Stomach (tissue), 9 donors: Measurements from ENCODE around the gene HLCS. TPM values are rescaled to one million over a fixed set of nuclear protein-coding genes. Genes with fewer than 3 reads are reported as not detected.
A peak's percentile ranks its signal among the peaks of the same experiment; 100 is the strongest.

Experiments used
- DNase-seq, 2 donors: peaks; one replicate each; pipeline versions ENCODE4 v3.0.0 to v3.0.0-alpha.2; 2013 to 2019
- H3K27ac ChIP-seq, 5 donors: fragments of 200-600 bp in 4 of 5; sonication (generic) in 4 of 5; one replicate each; pipeline ENCODE4 v1.5.1; 2013 to 2019; ENCODE audit warnings: mild to moderate bottlenecking in 1 of 5, moderate library complexity in 1 of 5
- H3K27me3 ChIP-seq, 3 donors: fragments of 200-600 bp; sonication (generic); one replicate each; pipeline ENCODE4 v1.5.1; 2017 to 2019; ENCODE audit warnings: mixed run types in 1 of 3
- H3K36me3 ChIP-seq, 4 donors: fragments of 200-600 bp; sonication (generic); 1 replicate in 3 of 4; 2 replicates in 1 of 4; pipeline ENCODE4 v1.5.1; 2016 to 2019
- H3K4me1 ChIP-seq, 4 donors: fragments of 200-600 bp; sonication (generic); one replicate each; pipeline ENCODE4 v1.5.1; 2016 to 2019
- H3K4me3 ChIP-seq, 4 donors: fragments of 200-600 bp; sonication (generic) in 3 of 4; one replicate each; pipeline ENCODE4 v1.5.1; 2016 to 2019; ENCODE audit warnings: mild to moderate bottlenecking in 1 of 4
- H3K9me3 ChIP-seq, 4 donors: fragments of 200-600 bp; sonication (generic); one replicate each; pipeline ENCODE4 v1.5.1; 2016 to 2019
- EP300 ChIP-seq: sonication (generic); formaldehyde crosslinking; IDR thresholded peaks from one replicate; pipeline ENCODE4 v1.6.1; 2017; ENCODE audit warnings: antibody characterized with exemption
- POLR2A ChIP-seq, 4 donors: fragments of 450-650 bp; IDR thresholded peaks; one replicate each; pipeline ENCODE4 v1.6.1; 2016; ENCODE audit warnings: antibody characterized with exemption in 4 of 4, control low read depth in 2 of 4, mild to moderate bottlenecking in 1 of 4, moderate library complexity in 1 of 4
- POLR2AphosphoS5 ChIP-seq, 3 donors: sonication (generic); formaldehyde crosslinking; IDR thresholded peaks; one replicate each; pipeline ENCODE4 v1.6.1; 2016; ENCODE audit warnings: antibody characterized with exemption in 3 of 3
- WGBS, 5 donors: extraction: QIAGEN DNeasy Blood & Tissue Kit in 3 of 5; methylation state at CpG; one replicate each; pipeline versions ENCODE4 v1.1.5 to v1.1.7; 2013 to 2018; 5-methylcytosine and 5-hydroxymethylcytosine counted together
- intact Hi-C: fragments of 100-400 bp; cut with DNase I; formaldehyde crosslinking; loops from one replicate; pipeline ENCODE4 v1.15.1; 2023; ENCODE audit warnings: low total_unique reads
- polyA plus RNA-seq, 3 donors: library from polyadenylated mRNA; stranded (reverse); fragments of 200-250 nt; gene quantifications; one replicate each; pipeline ENCODE4 v1.2.3, GENCODE V29; 2013
- total RNA-seq, 5 donors: library from RNA; depleted of rRNA; stranded (reverse); fragments of >200 nt; gene quantifications; one replicate each; pipeline versions ENCODE4 v1.1.0 to v1.2.3, GENCODE V29; 2014 to 2016
- TF ChIP-seq, protein P1 (sequence below), 7 experiments: fragments of 450-650 bp in 4 of 7; fragments of 200-600 bp in 3 of 7; sonication (generic) in 3 of 7; IDR thresholded peaks; one replicate each; pipeline ENCODE4 v1.5.1; 2016 to 2019; ENCODE audit warnings: antibody characterized with exemption in 7 of 7, control low read depth in 2 of 7, mild to moderate bottlenecking in 1 of 7
- donor health status: healthy with polysubstance abuse.
- donor health status: Bipolar disorder and iron deficiency.
- donor health status: healthy.

HLCS gene
- total and polyA plus RNA-seq, 8 donors, result 2.3 to 35.1 (median 13.9) TPM

DNA sequence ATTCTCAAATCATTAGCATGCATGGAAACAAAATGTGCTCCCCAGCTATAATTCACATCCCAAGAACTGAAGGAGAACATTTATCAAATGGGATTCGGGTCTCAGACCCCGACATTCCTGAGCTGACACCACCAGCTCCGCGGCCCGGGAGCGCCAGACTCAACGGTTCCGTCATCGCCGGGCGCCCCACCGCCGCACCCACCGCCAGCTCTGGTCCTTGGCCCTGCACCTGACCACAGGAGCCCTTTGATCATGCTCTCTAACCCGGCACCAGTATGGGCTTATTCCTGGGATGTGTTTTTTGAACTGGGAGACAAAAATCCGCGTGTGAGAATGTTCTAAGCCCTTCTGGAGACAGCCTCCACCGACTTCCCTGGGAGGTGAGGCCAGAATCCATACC lies 43.6 kb downstream of the HLCS start:
- peaks cover 0 to 8% (median 3%) of the 10 kb centered on the region in 4 donors for H3K36me3 ChIP-seq
- H3K9me3 ChIP-seq, result no peaks in the 10 kb centered on the region
- 87 to 93% (median 91%) methylated on average over 18 of the region's 18 CpGs for WGBS, 5 donors
- peaks cover 5 to 21% (median 14%) of the 10 kb centered on the region in 4 donors for H3K4me1 ChIP-seq
- no peak for DNase-seq
- H3K27me3 ChIP-seq, result no peaks in the 10 kb centered on the region
- intact Hi-C loops, result loop anchor here (5.0 kb wide), 1 partner anchor 416 kb away; no protein-coding TSS in a partner anchor
- H3K27ac ChIP-seq, result peak overlapping the region in 1 of 5 donors; percentile 7
- TF ChIP-seq POLR2A (IDR thresholded peaks at IDR 0.05), result no peak
- no peak for TF ChIP-seq POLR2AphosphoS5 (IDR thresholded peaks at IDR 0.05)
- TF ChIP-seq, protein P1, sequence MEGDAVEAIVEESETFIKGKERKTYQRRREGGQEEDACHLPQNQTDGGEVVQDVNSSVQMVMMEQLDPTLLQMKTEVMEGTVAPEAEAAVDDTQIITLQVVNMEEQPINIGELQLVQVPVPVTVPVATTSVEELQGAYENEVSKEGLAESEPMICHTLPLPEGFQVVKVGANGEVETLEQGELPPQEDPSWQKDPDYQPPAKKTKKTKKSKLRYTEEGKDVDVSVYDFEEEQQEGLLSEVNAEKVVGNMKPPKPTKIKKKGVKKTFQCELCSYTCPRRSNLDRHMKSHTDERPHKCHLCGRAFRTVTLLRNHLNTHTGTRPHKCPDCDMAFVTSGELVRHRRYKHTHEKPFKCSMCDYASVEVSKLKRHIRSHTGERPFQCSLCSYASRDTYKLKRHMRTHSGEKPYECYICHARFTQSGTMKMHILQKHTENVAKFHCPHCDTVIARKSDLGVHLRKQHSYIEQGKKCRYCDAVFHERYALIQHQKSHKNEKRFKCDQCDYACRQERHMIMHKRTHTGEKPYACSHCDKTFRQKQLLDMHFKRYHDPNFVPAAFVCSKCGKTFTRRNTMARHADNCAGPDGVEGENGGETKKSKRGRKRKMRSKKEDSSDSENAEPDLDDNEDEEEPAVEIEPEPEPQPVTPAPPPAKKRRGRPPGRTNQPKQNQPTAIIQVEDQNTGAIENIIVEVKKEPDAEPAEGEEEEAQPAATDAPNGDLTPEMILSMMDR (IDR thresholded peaks at IDR 0.05), result no peak
- no peak overlapping the region for H3K4me3 ChIP-seq

DNA sequence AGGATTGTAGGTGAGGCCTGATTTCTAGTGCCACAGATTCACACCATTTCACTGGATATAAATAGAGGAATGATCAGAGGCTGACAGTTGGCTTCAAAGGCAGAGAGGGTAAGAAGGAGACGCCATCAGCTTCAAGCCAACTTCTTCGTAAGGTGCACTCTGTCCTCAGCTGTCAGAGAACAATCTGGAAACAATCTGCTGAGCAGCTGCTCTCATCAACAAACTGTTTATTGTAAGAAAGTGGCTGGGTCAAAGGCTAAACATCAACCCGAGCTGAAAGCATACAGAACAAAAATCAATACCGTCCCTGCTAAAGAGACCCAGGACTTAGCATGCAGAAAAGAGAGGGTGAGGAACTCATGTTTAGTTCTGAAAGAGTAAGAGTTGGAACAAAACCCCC lies 48.2 kb downstream of the HLCS start:
- no peak for DNase-seq
- 38 to 54% (median 44%) methylated on average over 4 of the region's 4 CpGs for WGBS, 5 donors
- H3K4me1 ChIP-seq, result peaks cover 8 to 22% (median 19%) of the 10 kb centered on the region in 4 donors
- no peak overlapping the region for H3K4me3 ChIP-seq
- H3K27me3 ChIP-seq, result no peaks in the 10 kb centered on the region
- H3K36me3 ChIP-seq, result no peaks in the 10 kb centered on the region
- no peaks in the 10 kb centered on the region for H3K9me3 ChIP-seq
- TF ChIP-seq POLR2A (IDR thresholded peaks at IDR 0.05), result no peak
- TF ChIP-seq EP300, result no peak
- intact Hi-C loops, result no loop called here
- peak overlapping the region in 1 of 5 donors; percentile 18 for H3K27ac ChIP-seq

DNA sequence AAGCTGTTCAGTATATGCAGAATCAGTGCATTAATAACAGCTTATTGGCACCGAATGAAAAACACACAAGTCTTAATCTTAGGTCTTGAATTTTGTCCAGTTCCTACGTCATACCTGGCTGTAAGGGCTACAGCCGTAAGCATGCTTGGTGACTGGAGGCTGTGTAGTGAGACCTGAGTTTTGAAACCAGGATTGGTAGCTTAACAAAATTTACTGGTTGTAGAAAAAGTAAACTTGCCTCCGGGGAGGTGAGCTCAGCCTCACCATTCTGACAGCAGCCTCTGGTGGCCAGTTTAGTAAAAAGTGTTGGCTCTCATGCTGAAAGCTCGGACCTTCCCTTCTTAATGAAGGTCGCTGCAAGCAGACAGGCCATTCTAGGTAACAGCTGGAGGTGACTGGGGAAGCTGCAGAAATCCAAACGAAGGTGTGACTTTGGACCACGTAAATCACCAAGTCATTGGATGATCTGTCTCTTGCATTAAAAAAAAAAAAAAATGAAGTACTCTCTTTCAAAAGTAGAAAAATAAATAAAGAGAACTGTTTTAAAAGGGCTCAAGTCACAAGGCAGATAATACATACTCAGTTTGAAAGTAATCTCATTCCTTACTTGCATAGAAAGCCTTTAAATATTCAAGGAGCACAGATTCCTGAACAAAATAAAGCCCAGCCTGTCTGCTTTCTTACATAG lies 48.9 kb downstream of the HLCS start:
- TF ChIP-seq, protein P1 (IDR thresholded peaks at IDR 0.05), result peak in 3 of 7 experiments; percentile 20 to 43 (median 41)
- TF ChIP-seq EP300, result no peak
- Histone ChIP-seq H3K9me3 (no peaks in the 10 kb centered on the region), H3K36me3 (no peaks in the 10 kb centered on the region), H3K27me3 (no peaks in the 10 kb centered on the region), H3K4me1 (peaks cover 8 to 22% (median 19%) of the 10 kb centered on the region in 4 donors), H3K27ac (peak overlapping the region in 4 of 5 donors; percentile 3 to 51 (median 14)), H3K4me3 (no peak overlapping the region)
- DNase-seq, result peak; percentile 40 to 75
- intact Hi-C loops, result no loop called here
- WGBS, 5 donors, result 22 to 39% (median 35%) methylated on average over 8 of the region's 8 CpGs

DNA sequence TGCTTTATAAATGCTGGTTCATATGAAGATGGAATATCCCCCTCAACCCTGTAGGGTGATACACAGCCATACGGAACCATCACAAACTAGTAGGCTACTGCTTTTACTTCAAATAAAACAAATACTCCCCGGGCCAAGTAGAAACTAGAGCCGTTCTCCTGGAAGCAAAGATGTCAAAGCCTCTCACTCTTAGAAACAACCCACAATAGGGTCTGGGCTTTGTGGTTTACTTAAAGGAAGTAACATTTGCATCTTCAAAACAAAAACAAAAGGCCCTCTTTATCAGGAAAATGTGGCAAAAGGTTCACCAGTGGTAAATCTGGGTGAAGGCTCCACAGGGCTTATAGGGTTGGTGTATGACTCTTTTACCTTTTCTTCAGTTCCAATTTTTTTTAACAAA lies 49.8 kb downstream of the HLCS start:
- Histone ChIP-seq H3K36me3 (no peaks in the 10 kb centered on the region), H3K27me3 (no peaks in the 10 kb centered on the region), H3K9me3 (no peaks in the 10 kb centered on the region), H3K4me1 (peaks cover 8 to 22% (median 19%) of the 10 kb centered on the region in 4 donors), H3K4me3 (no peak overlapping the region), H3K27ac (no peak overlapping the region)
- intact Hi-C loops, result no loop called here
- TF ChIP-seq POLR2AphosphoS5 (IDR thresholded peaks at IDR 0.05), result no peak
- no peak for TF ChIP-seq EP300
- TF ChIP-seq, protein P1 (IDR thresholded peaks at IDR 0.05), result no peak
- TF ChIP-seq POLR2A (IDR thresholded peaks at IDR 0.05), result no peak
- WGBS, 5 donors, result 79 to 88% (median 84%) methylated on average over 3 of the region's 3 CpGs
- no peak for DNase-seq

DNA sequence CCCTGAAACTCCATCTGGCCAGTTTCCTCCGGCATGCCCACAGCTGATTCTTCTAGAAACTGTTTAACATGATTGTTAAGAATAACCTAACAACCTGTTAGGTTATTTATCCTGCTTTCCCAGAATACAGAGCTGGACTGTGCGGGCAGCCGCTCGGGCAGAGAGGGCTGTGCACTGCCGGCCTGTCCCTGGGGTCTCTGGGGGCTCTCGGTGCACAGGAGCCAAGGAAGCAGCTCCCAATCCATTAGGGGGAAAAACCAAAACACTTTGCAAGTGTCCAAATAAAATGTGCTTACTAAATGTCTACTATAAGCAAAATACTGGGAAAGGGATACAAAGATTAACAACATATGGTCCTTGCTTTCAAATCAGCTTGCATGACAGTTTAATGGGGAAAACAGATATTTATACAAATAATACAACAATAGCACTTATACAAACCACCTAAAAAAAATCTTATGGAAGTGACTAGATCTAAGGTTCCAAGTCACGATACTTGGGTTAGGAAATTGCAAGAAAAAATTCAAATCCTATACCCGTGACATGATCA lies 50.7 kb downstream of the HLCS start:
- no peak for TF ChIP-seq EP300
- no peak for TF ChIP-seq POLR2AphosphoS5 (IDR thresholded peaks at IDR 0.05)
- TF ChIP-seq, protein P1 (IDR thresholded peaks at IDR 0.05), result no peak
- no peak overlapping the region for H3K27ac ChIP-seq
- intact Hi-C loops, result no loop called here
- H3K4me3 ChIP-seq, result no peak overlapping the region
- no peak for DNase-seq
- 81 to 91% (median 87%) methylated on average over 8 of the region's 8 CpGs for WGBS, 5 donors
- no peaks in the 10 kb centered on the region for H3K9me3 ChIP-seq
- peaks cover 8 to 22% (median 20%) of the 10 kb centered on the region in 4 donors for H3K4me1 ChIP-seq
- no peaks in the 10 kb centered on the region for H3K27me3 ChIP-seq
- no peaks in the 10 kb centered on the region for H3K36me3 ChIP-seq
